Measurements from ENCODE around the gene P2RY2.
A peak's percentile ranks its signal among the peaks of the same experiment; 100 is the strongest.

Gene P2RY2

DNA sequence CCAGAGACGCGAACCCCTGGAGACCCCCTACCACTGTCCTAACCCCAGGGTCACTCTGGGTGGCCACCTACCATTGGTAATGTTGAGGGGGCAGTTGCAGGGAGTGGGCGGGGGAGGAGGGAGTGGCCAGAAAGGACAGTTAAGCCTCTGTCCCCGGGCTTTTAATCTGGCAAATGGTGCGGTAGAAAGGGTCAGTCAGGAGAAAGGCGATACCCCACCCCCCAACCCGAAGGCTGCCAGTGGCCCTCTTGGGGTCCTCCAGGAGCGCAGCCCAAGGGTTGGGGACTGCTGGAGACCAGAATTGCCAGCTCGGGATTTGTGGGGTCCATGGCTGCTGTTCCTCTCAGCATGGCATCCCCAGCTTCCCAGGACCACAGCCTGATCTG is 742 bp downstream of the P2RY2 start:
- 45 to 67% methylated on average over 4 to 6 of the region's 9 CpGs for WGBS, 2 experiments (ENCODE audit: insufficient coverage in 2 of 2)
- H3K9me3 ChIP-seq (ENCODE audit: control insufficient read depth, low read length): no peaks in the 10 kb centered on the region

GRCh38 chr11:73219396-73220285 is 1.6 kb downstream of the P2RY2 start:
- Histone ChIP-seq H3K4me3 (ENCODE audit: extremely low read depth, insufficient read depth, low read length, poor library complexity, severe bottlenecking) (no peak overlapping the region), H3K36me3 (ENCODE audit: control insufficient read depth, insufficient read depth, low read length) (no peaks in the 10 kb centered on the region), H3K27ac (ENCODE audit: low read depth, low read length, severe bottlenecking) (no peak overlapping the region), H3K4me1 (ENCODE audit: control insufficient read depth, insufficient read depth, low read length, poor library complexity, severe bottlenecking) (peaks cover 2% of the 10 kb centered on the region), H3K9me3 (ENCODE audit: control insufficient read depth, low read length) (no peaks in the 10 kb centered on the region)
- 89 to 95% methylated on average over 5 to 6 of the region's 6 CpGs for WGBS, 2 experiments (ENCODE audit: insufficient coverage in 2 of 2)

More for the DNA sequence above, 742 bp downstream of the P2RY2 start:
- Histone ChIP-seq H3K36me3 (ENCODE audit: control insufficient read depth, insufficient read depth, low read length) (no peaks in the 10 kb centered on the region), H3K27ac (ENCODE audit: low read depth, low read length, severe bottlenecking) (no peak overlapping the region), H3K4me3 (ENCODE audit: extremely low read depth, insufficient read depth, low read length, poor library complexity, severe bottlenecking) (peak overlapping the region; percentile 32), H3K4me1 (ENCODE audit: control insufficient read depth, insufficient read depth, low read length, poor library complexity, severe bottlenecking) (no peaks in the 10 kb centered on the region)

- H3K4me3 ChIP-seq (ENCODE audit: extremely low read depth, insufficient read depth, low read length, poor library complexity, severe bottlenecking): no peak overlapping the region
- no peaks in the 10 kb centered on the region for H3K36me3 ChIP-seq (ENCODE audit: control insufficient read depth, insufficient read depth, low read length)
- H3K9me3 ChIP-seq (ENCODE audit: control insufficient read depth, low read length): no peaks in the 10 kb centered on the region
- 60 to 100% methylated on average over 1 to 2 of the region's 4 CpGs for WGBS, 2 experiments (ENCODE audit: insufficient coverage in 2 of 2)
- H3K27ac ChIP-seq (ENCODE audit: low read depth, low read length, severe bottlenecking): no peak overlapping the region
- H3K4me1 ChIP-seq (ENCODE audit: control insufficient read depth, insufficient read depth, low read length, poor library complexity, severe bottlenecking): peaks cover 5% of the 10 kb centered on the region
Observed at GRCh38 chr11:73221451-73221850, 3.4 kb downstream of the P2RY2 start.

- 92 to 100% methylated on average over 2 to 3 of the region's 5 CpGs for WGBS, 2 experiments (ENCODE audit: insufficient coverage in 2 of 2)
- Histone ChIP-seq H3K36me3 (ENCODE audit: control insufficient read depth, insufficient read depth, low read length) (no peaks in the 10 kb centered on the region), H3K4me3 (ENCODE audit: extremely low read depth, insufficient read depth, low read length, poor library complexity, severe bottlenecking) (no peak overlapping the region), H3K9me3 (ENCODE audit: control insufficient read depth, low read length) (no peaks in the 10 kb centered on the region), H3K27ac (ENCODE audit: low read depth, low read length, severe bottlenecking) (no peak overlapping the region), H3K4me1 (ENCODE audit: control insufficient read depth, insufficient read depth, low read length, poor library complexity, severe bottlenecking) (peaks cover 5% of the 10 kb centered on the region)
Observed at GRCh38 chr11:73221996-73222395, 3.9 kb downstream of the P2RY2 start.

DNA sequence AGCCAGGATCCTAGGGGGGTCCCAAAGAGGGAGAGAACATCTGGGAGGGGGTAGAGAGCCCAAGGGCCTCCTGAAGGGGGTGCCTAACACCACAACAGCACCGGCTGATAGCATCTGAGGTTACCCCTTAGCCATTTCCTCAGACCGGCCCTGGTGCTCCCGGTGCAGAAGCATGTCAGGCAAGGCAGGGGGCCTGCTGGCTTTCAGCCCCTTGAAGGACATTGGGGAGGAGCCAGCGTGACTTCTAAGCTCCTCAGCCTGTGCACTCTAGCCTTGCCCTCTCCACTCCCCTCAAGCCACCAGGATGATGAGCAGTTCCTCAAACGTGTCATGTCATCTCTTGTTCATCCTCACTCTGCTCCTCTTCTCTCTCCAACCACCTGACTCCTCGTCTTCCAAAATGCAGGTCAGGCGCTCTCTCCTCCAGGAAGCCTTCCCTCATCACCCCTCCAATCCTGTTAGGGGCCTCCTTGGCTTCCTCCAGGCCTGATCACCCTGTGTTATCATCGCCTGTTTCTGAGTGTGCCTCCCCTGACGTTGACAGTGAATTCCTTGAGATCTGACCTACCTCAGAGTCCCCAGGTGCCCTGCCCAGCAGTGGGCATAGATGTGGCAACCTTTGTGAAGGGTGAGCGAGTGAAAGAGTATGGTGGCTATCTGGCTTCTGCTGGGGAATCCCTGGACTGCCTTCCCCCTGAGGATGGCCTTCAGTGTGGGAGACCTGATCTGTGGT is 6.1 kb downstream of the P2RY2 start:
- Histone ChIP-seq H3K4me3 (ENCODE audit: extremely low read depth, insufficient read depth, low read length, poor library complexity, severe bottlenecking) (no peak overlapping the region), H3K36me3 (ENCODE audit: control insufficient read depth, insufficient read depth, low read length) (no peaks in the 10 kb centered on the region), H3K9me3 (ENCODE audit: control insufficient read depth, low read length) (no peaks in the 10 kb centered on the region), H3K27ac (ENCODE audit: low read depth, low read length, severe bottlenecking) (no peak overlapping the region), H3K4me1 (ENCODE audit: control insufficient read depth, insufficient read depth, low read length, poor library complexity, severe bottlenecking) (peaks cover 9% of the 10 kb centered on the region)
- WGBS, 2 experiments (ENCODE audit: insufficient coverage in 2 of 2): 79 to 90% methylated on average over 9 to 10 of the region's 10 CpGs

- H3K36me3 ChIP-seq (ENCODE audit: control insufficient read depth, insufficient read depth, low read length): no peaks in the 10 kb centered on the region
- H3K9me3 ChIP-seq (ENCODE audit: control insufficient read depth, low read length): no peaks in the 10 kb centered on the region
- no peak overlapping the region for H3K27ac ChIP-seq (ENCODE audit: low read depth, low read length, severe bottlenecking)
- H3K4me3 ChIP-seq (ENCODE audit: extremely low read depth, insufficient read depth, low read length, poor library complexity, severe bottlenecking): no peak overlapping the region
- 68 to 73% methylated on average over 3 of the region's 3 CpGs for WGBS, 2 experiments (ENCODE audit: insufficient coverage in 2 of 2)
- H3K4me1 ChIP-seq (ENCODE audit: control insufficient read depth, insufficient read depth, low read length, poor library complexity, severe bottlenecking): peaks cover 19% of the 10 kb centered on the region
Observed at GRCh38 chr11:73225001-73225686, 7.1 kb downstream of the P2RY2 start.

- Histone ChIP-seq H3K27ac (ENCODE audit: low read depth, low read length, severe bottlenecking) (no peak overlapping the region), H3K4me1 (ENCODE audit: control insufficient read depth, insufficient read depth, low read length, poor library complexity, severe bottlenecking) (peaks cover 20% of the 10 kb centered on the region)
- 95 to 96% methylated on average over 4 to 7 of the region's 7 CpGs for WGBS, 2 experiments (ENCODE audit: insufficient coverage in 2 of 2)
Observed at GRCh38 chr11:73225851-73226250, 7.8 kb downstream of the P2RY2 start.

GRCh38 chr11:73226297-73227006 is 8.4 kb downstream of the P2RY2 start:
- Histone ChIP-seq H3K4me3 (ENCODE audit: extremely low read depth, insufficient read depth, low read length, poor library complexity, severe bottlenecking) (no peak overlapping the region), H3K9me3 (ENCODE audit: control insufficient read depth, low read length) (no peaks in the 10 kb centered on the region), H3K27ac (ENCODE audit: low read depth, low read length, severe bottlenecking) (no peak overlapping the region), H3K36me3 (ENCODE audit: control insufficient read depth, insufficient read depth, low read length) (no peaks in the 10 kb centered on the region), H3K4me1 (ENCODE audit: control insufficient read depth, insufficient read depth, low read length, poor library complexity, severe bottlenecking) (peaks cover 20% of the 10 kb centered on the region)
- 55 to 62% methylated on average over 4 to 5 of the region's 8 CpGs for WGBS, 2 experiments (ENCODE audit: insufficient coverage in 2 of 2)

More at GRCh38 chr11:73225851-73226250, 7.8 kb downstream of the P2RY2 start:
- Histone ChIP-seq H3K9me3 (ENCODE audit: control insufficient read depth, low read length) (no peaks in the 10 kb centered on the region), H3K36me3 (ENCODE audit: control insufficient read depth, insufficient read depth, low read length) (no peaks in the 10 kb centered on the region), H3K4me3 (ENCODE audit: extremely low read depth, insufficient read depth, low read length, poor library complexity, severe bottlenecking) (no peak overlapping the region)

- WGBS, 2 experiments (ENCODE audit: insufficient coverage in 2 of 2): 68 to 73% methylated on average over 10 to 11 of the region's 12 CpGs
- peaks cover 20% of the 10 kb centered on the region for H3K4me1 ChIP-seq (ENCODE audit: control insufficient read depth, insufficient read depth, low read length, poor library complexity, severe bottlenecking)
- no peaks in the 10 kb centered on the region for H3K9me3 ChIP-seq (ENCODE audit: control insufficient read depth, low read length)
- H3K27ac ChIP-seq (ENCODE audit: low read depth, low read length, severe bottlenecking): no peak overlapping the region
- H3K36me3 ChIP-seq (ENCODE audit: control insufficient read depth, insufficient read depth, low read length): no peaks in the 10 kb centered on the region
- H3K4me3 ChIP-seq (ENCODE audit: extremely low read depth, insufficient read depth, low read length, poor library complexity, severe bottlenecking): no peak overlapping the region
Observed at GRCh38 chr11:73227571-73228211, 9.6 kb downstream of the P2RY2 start.
